Astrocyte of the cerebellum (primary cell): ENCODE results near the gene LRRC15.

Experiments
- DNase-seq: peaks from one replicate; pipeline ENCODE4 v3.0.0-alpha.2; 2011; ENCODE audit warnings: low read depth
- H3K4me3 ChIP-seq: 2 replicates; pipeline ENCODE4 v1.5.1; 2011; ENCODE audit warnings: mild to moderate bottlenecking, low read depth, low read length, moderate library complexity
- in situ Hi-C: cut with HindIII; loops from 2 replicates; pipeline ENCODE4 v1.10.0; 2017; ENCODE audit warnings: low sequenced_read_pairs
- TF ChIP-seq, protein P1 (sequence below): IDR thresholded peaks from 2 replicates; pipeline ENCODE4 v1.5.1; 2012; ENCODE audit warnings: low read length, low read depth, moderate library complexity, mild to moderate bottlenecking; ENCODE audit errors: missing control alignments

The LRRC15 gene

DNA sequence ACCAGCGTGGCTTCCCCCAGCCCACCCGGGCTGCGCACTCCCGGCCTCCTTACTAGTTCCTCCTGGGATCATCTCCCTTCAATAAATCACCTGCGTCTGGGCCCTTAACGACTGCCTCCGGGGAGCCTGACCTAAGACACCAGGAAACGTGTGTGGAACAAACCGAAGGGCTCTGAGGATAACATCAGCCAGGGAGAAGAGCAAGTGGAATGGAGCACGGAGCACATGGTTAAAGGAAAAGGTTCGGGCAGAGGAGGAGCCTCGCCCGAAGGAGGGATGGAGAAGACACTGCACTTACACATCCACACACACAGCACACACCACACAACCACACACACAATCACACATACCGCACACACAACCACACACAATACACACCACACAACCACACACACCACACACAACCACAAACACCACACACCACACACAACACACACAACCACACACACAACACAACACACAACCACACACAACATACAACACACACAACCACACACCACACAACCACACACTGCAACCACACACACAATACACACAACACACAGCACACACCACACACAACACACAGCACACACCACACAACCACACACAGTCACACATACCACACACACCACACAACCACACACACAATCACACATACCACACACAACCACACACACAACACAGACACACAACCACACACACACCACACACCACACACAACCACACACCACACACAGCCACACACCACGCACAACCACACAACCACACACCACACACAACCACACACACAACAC, 43.2 kb downstream of the LRRC15 start:
- TF ChIP-seq, protein P1, sequence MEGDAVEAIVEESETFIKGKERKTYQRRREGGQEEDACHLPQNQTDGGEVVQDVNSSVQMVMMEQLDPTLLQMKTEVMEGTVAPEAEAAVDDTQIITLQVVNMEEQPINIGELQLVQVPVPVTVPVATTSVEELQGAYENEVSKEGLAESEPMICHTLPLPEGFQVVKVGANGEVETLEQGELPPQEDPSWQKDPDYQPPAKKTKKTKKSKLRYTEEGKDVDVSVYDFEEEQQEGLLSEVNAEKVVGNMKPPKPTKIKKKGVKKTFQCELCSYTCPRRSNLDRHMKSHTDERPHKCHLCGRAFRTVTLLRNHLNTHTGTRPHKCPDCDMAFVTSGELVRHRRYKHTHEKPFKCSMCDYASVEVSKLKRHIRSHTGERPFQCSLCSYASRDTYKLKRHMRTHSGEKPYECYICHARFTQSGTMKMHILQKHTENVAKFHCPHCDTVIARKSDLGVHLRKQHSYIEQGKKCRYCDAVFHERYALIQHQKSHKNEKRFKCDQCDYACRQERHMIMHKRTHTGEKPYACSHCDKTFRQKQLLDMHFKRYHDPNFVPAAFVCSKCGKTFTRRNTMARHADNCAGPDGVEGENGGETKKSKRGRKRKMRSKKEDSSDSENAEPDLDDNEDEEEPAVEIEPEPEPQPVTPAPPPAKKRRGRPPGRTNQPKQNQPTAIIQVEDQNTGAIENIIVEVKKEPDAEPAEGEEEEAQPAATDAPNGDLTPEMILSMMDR, result no peak
- in situ Hi-C loops, result no loop called here
- H3K4me3 ChIP-seq, result no peak overlapping the region
- no peak for DNase-seq

DNA sequence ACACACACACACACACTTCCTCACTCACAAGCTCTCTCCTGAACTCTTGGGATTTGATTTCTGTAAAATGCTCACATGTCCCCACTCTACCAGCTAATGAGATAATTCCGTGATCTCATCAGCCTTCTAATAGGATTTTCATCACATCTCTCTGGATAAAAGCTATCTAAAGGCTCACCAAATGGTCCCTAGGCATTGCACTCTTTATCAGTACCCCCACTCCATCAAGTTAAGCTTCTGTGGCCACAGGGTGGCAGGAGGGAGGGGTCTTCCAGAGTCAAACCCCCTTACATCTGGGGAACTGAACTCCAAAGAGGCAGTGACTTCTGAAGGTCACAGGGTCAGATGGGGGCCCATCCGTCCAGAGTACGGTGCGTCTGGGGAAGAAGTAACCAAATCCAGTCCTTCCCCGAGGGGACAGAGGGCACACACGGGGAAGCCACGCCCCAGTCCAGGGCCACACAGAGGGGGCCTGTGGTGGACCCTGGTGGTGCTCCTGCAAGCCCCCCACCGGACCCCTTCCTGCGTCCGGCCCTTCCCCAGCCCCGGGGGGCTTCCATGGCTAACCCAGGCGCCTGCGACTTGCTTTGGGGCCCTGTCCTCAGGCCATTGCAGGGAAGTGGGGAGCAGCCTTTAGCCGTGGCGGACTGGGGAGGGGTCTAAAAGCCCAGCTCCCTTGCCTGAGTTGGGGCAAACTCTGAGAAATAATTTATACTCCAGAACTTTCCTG, 44.0 kb downstream of the LRRC15 start:
- TF ChIP-seq, protein P1, result no peak
- no peak for DNase-seq
- H3K4me3 ChIP-seq, result no peak overlapping the region
- in situ Hi-C loops, result no loop called here

DNA sequence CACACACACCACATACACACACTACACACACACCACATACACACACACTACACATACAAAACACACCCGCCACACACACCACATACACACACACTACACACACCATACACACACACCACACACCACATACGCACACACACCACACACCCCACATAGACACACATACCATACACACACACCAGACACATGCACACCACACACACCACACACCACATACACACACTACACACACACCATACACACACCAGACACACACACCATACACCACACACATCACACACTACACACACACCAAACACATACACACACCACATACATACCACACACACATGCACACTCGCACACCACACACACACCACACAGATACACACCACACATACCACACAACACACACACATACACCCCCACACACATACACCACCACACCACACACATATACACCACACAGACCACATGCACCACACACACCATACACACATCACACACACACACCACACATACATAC, 44.7 kb downstream of the LRRC15 start:
- DNase-seq, result no peak
- no peak overlapping the region for H3K4me3 ChIP-seq
- in situ Hi-C loops, result loop anchor here (25.0 kb wide), 1 partner anchor 663 kb away; no protein-coding TSS in a partner anchor
- TF ChIP-seq, protein P1, result no peak

DNA sequence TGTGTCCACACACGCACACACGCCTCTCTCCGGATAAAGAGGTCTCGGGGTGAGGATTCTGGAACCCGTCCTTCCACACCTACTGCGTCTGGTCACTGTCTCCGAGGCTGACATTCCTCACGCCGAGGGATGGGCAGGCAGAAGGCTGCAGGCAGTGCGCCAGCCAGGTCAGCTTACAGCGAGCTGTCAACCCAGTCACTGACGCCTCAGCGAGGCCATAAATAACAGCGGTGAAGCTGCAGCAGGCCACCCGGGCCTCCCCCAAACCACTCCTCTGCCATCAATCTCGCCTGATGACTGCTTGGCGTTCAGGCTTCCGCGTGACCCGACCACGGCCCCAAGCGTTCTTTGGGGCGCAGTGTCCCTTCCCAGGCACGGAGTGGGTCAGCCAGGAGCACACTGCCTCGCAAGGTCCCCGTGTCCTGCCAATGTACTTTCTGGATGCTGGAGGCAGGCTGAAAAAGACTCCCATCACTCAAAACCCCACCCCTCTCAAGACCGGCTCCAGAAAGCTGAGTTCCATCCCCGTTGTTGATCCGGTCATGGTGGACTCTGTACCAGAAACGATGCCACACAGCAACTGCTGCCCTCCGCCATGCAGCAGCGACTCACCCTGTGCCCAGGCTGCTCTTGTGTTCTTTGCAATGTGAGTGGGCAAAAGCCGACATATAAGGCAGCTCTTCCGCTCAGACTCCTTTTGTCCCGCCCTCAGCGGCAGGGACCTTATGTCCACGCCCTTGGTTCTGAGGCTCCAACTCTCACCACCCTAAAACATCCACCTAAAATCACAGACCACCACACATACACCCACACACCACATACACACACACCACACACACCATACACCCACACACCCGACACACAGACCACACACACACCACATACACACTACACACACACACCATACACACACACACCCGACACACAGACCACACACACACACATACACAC, 45.5 kb downstream of the LRRC15 start:
- H3K4me3 ChIP-seq, result no peak overlapping the region
- in situ Hi-C loops, result loop anchor here (25.0 kb wide), 1 partner anchor 662 kb away; no protein-coding TSS in a partner anchor

DNA sequence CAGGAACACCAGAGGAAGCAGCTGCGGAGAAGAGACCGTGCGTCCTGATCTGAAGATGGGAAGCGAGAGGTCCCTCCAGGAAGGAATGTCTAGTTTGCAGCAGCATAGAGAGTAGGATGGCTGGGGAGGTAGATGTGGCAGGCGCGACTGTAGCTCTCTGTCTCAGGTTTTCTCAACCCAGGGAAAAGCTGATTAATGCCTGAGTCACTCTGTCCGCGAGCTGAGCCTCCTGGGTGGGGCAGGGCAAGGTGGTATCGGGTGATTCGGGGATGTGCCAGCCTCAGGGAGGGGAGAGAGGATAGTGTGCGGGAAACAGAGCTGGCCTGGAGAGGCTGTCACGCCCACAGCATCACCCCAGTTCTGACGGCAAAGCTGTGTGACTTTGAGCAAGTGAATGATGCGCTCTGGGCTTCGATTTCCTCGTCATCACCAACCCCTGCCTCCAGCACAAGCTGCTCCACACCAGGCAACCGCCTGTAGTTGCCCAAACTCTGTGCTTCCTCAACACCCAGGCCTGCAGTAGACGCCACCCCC, 46.8 kb downstream of the LRRC15 start:
- in situ Hi-C loops, result loop anchor here (25.0 kb wide), 1 partner anchor 660 kb away; no protein-coding TSS in a partner anchor
- DNase-seq, result no peak
- TF ChIP-seq, protein P1, result no peak
- no peak overlapping the region for H3K4me3 ChIP-seq

More for the DNA sequence above, 45.5 kb downstream of the LRRC15 start:
- no peak for DNase-seq
- TF ChIP-seq, protein P1, result no peak
